VCaP (cell line): Measurements from ENCODE around the gene DLG2.

Experiments used
- H3K27ac ChIP-seq: fragments of 450-650 bp; 2 replicates; pipeline ENCODE4 v1.5.1; 2017
- TF ChIP-seq, protein P1 (sequence below): fragments of 450-650 bp; conservative IDR thresholded peaks from 2 replicates; pipeline ENCODE4 v1.5.1; 2017; ENCODE audit warnings: mild to moderate bottlenecking, moderate library complexity

Gene DLG2

DNA sequence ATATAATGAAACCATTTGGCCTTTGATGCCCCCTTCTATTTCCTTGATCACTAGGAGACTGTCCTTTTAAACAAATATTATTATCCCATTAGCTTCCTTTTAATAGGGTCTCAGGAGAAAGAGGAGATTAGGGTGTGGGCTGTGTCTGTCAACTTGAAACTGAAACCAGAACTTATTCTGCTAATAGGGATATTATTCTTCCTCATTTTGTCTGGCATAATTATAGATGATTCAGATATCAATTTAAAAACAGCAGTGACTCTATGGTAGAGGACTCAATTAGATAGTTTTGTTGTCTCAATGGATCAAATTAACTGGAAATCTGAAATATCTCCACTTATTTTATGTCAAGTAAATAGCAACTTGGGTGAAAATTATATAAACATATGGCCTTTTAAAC, 1756.1 kb downstream of the DLG2 start:
- no peak overlapping the region for H3K27ac ChIP-seq
- TF ChIP-seq, protein P1, sequence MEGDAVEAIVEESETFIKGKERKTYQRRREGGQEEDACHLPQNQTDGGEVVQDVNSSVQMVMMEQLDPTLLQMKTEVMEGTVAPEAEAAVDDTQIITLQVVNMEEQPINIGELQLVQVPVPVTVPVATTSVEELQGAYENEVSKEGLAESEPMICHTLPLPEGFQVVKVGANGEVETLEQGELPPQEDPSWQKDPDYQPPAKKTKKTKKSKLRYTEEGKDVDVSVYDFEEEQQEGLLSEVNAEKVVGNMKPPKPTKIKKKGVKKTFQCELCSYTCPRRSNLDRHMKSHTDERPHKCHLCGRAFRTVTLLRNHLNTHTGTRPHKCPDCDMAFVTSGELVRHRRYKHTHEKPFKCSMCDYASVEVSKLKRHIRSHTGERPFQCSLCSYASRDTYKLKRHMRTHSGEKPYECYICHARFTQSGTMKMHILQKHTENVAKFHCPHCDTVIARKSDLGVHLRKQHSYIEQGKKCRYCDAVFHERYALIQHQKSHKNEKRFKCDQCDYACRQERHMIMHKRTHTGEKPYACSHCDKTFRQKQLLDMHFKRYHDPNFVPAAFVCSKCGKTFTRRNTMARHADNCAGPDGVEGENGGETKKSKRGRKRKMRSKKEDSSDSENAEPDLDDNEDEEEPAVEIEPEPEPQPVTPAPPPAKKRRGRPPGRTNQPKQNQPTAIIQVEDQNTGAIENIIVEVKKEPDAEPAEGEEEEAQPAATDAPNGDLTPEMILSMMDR: no peak

DNA sequence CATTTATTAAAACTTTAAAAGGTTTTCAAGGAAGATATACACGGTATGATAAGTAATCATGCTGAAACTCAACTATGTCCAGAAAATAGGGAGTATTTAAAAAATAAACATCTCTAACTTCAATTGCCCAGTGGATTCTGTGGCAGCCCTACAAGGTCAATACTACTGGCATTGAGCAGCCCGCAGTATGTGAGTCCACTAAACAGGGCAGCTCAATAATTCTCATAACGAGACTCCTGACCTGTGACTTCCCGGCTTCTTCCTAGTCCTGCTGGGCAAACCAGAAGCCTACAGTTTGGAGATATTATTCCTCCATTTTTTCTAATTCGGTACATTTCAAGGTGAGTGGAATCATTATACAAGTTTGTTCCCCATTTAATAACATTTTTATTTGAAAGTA, 1760.5 kb downstream of the DLG2 start:
- TF ChIP-seq, protein P1: no peak
- H3K27ac ChIP-seq: no peak overlapping the region

- TF ChIP-seq, protein P1: no peak
- no peak overlapping the region for H3K27ac ChIP-seq
Observed at GRCh38 chr11:83865636-83866461, 1761.3 kb downstream of the DLG2 start.

GRCh38 chr11:83864412-83865057, 1762.6 kb downstream of the DLG2 start:
- TF ChIP-seq, protein P1: no peak
- H3K27ac ChIP-seq: no peak overlapping the region

DNA sequence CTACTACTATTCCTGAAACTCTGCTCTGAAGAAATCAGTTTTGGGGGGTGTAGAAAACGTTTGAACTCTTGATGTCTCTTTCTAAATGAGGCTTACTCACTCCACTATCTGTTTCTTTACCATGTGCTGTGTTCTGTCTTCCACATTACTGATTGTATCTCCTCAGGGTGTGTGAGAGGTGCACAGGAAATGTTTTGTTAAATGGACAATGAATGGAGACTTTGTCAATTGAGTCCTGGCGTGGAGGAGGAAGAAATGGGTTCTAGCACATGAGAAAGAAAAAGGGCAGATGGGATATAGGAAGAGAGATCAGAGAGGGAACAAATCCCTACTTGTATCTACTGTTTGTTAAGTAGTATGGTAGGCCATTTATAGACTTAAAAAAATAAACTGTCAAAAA, 1763.9 kb downstream of the DLG2 start:
- TF ChIP-seq, protein P1: no peak
- no peak overlapping the region for H3K27ac ChIP-seq

DNA sequence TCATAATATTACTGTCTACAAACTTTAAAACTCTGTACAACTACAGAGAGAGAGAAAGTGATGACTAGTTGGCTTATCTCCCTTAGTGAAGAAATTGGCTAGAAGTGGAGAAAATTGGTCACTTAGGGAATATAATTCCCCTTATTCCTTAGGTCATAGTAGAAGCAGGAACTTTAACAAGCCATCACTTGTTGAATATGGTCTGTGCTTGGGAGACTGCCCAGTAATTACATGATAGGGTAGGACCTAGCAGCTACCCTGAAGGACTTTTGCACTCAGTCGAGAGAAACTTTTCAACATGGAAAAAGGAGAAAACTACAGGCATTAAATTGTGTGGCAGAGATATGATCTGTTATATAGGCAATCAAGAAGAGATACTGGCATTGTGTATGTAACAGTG, 1764.5 kb downstream of the DLG2 start:
- TF ChIP-seq, protein P1: no peak
- no peak overlapping the region for H3K27ac ChIP-seq

DNA sequence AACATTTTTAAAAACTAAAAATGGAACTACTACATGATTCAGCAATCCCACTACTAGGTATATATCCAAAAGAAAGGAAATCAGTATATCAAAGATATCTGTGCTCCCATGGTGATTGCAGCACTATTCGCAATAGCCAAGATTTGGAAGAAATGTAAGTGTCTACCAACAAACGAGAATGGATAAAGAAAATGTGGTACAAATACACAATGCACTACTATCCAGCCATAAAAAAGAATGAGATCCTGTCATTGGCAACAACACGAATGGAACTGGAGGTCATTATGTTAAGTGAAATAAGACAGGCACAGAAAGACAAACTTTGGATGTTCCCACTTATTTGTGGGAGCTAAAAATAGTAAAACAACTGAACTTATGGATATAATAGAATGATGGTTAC, 1765.1 kb downstream of the DLG2 start:
- no peak overlapping the region for H3K27ac ChIP-seq
- TF ChIP-seq, protein P1: no peak
